Measurements from ENCODE around the gene ENTPD8.
"Not testable (repeated sequence)": the region's sequence is repeated elsewhere in the genome, so short reads cannot be mapped to it uniquely, and the experiment has no call there.

Gene ENTPD8

DNA sequence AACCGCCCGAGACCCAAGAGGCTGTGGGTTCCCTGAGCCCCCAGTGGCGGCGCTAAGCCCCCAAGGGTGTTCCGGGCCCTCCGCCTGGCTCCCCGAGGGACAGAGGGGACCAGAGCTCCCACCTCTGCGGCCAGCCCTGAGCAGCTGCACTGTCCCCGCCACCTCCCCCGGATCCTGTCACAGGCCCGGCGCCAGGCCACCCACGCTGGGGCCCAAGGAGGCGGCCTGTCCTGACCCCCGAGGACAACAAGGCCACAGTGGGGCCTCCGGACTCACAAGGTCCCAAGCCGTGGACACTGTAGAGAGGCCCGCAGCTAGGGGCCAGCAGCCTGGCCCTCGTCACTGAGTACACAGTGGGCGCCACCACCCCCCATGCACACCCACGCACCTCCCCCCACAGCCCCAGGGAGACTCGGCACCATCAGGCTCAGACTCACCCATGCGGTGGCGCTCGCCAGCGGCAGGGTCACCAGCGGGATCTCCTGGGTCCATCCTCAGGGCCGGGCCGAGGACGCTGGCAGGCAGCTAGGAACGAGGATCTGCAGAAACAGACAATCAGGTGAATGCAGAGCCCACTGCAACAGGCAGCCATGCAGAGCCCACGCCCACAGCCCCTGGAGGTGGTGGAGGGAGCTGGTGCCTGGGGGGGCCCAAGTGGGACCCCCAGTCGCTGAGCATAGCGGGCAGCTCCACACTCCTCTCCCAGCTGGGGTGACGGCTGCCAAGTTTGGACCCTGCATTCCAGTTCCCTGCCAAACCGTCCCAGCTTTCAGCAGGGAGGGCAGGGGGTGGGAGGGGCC, 46.1 kb downstream of the ENTPD8 start:
- no peak for DNase-seq

DNA sequence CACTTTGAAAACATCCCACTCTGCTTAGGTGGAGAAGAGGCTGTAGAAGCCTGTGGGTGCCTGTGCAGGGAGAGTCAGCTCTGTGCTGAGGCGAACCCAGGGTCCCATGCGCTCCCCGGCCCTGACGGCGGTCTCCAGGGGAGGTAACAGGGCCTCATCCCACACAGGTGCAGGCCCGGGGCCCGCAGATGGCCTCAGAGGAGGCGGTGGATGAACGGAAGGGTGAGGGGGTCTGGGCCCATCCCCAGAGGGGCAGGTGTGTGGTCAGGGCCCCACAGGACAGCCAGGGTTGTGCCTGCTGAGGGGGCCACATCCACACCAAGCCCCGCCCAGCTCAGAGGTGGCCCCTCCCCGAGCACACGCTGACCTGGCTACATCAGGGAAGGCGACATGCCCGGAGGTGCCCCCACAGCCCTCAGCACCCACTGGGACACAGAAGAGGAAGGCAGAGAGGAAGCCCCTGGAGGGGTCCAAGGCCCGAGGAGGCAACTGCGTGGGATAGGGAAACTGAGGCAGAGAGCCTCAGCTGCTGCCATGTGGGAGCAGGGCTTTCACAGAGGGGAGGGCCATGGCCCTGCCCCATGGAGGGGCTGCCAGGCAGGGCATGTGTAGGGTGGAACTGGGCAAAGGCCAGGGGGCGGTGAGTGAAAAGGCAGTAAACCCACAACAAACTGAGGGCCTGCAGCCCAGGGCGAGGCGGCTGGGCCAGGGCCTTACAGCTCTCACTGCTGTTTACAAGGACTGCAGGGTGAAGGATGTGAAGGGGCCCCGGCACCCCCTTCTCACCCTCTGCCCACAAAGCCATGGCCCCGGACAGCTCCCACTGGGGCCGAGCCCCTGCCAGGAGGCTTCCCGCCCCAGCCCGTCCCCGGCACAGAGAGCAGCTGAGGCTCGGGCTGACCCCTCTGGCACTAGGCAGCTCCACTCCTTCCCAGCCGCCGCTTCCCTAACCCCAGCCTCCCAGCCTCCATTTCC, 47.7 kb downstream of the ENTPD8 start:
- no peak for DNase-seq

DNA sequence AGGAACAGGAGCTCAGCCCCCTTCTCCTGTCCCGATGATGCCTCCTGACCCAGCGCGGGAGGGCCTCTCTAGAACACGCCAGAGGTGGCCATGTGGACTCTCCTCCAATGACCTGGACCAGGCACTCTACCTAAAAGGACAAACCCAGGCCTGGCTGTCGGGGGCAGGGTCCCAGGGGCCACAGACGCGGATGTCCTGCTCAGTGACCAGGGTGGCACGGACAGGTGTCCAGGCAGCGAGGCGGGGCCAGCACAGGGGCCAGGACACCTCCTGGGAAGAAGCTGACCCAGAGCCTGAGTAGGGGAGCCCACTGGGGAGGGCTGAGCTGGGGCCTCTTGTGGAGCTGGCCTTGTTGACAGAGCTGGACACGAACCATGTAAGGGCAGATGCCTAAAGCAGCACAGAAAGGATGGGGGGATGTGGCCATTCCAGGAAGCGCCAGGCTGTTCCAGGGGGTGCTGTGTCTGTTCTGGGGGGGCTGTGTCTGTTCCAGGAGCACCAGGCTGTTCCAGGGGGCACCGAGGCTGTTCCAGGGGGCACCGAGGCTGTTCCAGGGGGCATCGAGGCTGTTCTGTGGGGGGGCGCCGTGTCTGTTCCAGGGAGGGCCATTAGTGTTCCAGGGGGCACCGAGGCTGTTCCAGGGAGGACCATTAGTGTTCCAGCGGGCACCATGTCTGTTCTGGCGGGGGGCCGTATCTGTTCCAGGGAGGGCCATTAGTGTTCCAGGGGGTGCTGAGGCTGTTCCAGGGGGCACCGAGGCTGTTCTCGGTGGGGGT, 48.7 kb downstream of the ENTPD8 start:
- no peak for DNase-seq

DNA sequence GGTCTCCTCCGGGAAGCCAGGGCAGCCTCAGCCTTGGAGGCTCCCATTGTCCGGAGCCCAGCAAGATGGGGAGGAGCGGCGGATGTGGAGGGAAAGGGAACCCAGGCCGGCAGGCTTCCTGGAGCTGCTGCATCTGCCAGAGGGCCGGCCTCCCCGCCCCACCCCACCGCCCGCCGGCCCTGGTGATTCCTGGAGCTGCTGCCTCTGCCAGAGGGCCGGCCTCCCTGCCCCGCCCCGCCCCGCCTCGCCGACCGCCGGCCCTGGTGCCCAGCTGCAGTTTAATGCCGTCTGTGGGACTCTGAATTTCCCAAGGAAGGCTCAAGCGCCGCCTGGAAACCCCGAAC, 49.8 kb downstream of the ENTPD8 start:
- DNase-seq = no peak

DNA sequence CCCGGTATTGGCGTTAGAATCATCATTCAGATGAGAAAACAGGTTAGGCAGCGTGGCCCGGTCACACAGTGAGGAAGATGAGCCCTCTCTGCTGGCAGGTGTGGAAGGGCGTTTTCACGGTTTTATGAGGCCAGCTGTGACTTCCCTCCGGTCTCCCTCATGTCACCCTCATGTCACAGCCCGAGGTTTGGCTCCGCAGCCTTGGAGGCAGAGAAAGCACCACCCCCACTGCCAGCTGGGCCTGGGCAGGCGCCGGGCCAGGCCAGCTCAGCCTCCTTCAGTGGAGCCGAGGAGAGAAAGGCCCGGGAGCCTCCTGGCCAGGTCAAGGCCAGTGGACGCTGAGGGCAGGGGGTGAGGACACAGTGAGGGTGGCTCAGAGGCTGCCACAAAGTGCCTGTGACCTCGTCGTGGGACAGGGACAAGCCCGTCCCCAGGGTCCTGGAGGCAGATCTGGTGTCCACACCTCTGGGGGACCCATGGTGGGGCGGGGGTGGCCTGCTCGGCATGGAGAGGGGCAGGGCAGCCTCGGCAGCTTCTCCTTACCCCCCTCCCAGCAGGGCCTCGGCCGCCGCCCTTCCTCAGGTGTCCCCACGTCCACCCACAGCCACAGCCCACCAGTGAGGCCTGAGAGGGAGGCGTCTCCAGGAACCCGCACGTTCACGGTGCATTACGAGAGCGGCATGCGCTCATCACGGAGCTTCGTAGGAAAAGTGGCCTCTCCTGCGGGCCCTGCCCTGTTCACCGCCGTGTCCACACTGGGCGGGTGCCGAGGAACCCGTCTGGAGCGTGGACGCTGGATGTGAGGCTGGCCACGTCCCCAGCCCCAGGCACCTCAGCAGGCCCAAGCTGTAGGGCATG, 50.4 kb downstream of the ENTPD8 start:
- DNase-seq = peak in 22 of 51 donors; percentile 4 to 51 (median 18)

DNA sequence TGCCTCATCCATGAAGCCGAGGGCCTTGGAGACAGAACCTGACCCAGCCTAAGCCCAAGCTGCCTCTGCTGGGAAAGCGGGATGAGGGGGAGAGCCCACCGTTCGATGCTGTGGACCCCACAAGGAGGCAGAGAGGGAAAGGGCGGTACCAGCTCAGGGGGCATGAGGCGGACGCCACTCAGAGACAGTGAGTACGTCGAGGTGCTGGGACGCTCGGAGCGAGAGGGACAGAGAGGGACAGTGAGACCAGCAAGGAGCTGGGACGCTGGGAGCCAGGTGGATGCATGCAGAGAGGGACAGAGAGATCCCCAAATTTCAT, 51.8 kb downstream of the ENTPD8 start:
- no peak for DNase-seq

DNA sequence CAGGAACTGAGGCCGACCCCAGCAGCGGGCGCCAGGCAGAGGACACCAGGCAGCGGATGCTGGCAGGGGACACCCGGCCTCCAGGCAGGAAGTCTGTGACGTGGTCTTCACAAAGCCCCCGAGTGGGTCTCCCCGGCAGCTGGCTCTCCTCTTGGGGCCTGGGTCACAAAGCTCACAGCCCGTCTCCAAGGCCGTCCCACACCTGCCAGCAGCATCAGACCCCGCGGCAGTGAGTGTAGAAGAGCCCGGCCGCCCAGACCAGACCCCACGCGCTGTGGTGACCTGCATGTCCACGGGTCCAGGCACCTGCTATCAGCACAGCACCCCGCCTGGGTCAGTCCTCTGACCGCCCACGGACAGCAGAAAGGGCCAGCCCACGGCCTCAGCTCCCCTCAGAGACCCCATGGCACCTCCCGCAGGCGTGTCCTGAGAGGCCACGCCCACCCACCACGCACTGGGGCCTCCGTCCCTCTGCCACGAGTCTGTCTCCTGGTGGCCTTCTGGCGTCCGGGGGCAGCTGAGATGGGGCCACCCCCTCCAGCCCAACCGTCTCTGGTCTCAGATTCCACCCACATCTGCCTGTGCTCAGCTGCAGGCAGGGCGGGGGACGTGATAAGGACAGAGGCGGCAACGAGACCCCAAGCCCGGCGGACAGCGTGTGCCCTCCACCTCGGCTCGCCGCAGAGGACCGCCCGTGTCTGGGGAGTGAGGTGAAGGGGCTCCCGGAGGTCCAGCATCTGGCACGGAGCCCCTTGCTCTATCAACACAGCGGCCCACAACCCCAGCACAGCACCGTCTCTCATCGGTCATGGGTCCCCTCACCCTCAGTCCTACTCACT, 52.3 kb downstream of the ENTPD8 start:
- DNase-seq = no peak

DNA sequence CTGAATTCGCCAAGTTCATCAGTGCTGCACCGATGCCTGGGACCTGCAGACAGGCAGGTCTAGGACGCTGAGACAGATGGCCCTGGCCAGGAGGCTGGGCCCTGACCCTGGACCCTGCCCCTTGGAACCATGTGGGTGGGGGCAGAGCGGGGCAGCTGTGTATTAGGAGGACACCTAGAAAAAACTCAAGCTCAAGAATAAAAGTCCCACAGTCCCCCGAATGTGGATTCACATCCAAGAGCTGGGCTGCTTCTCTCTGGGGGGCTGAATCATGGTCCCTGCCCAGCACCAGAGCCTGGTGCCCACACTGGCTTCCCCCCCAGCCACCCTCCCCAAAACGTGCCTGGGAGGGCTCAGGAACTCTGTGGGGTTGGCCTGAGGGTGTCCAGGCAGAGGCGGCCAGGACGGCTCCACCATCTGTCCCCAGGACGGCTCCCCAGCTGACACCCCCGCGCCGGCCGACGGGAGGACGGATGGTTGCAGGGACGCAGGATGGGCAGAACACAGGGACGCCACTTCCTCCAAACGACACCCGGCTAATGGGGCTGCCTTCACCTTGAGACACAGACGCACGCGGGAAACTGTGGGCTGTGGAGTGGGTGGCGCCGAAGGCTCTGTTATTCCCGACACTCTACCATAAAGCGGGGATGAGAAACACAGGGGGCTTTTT, 53.1 kb downstream of the ENTPD8 start:
- DNase-seq = no peak

DNA sequence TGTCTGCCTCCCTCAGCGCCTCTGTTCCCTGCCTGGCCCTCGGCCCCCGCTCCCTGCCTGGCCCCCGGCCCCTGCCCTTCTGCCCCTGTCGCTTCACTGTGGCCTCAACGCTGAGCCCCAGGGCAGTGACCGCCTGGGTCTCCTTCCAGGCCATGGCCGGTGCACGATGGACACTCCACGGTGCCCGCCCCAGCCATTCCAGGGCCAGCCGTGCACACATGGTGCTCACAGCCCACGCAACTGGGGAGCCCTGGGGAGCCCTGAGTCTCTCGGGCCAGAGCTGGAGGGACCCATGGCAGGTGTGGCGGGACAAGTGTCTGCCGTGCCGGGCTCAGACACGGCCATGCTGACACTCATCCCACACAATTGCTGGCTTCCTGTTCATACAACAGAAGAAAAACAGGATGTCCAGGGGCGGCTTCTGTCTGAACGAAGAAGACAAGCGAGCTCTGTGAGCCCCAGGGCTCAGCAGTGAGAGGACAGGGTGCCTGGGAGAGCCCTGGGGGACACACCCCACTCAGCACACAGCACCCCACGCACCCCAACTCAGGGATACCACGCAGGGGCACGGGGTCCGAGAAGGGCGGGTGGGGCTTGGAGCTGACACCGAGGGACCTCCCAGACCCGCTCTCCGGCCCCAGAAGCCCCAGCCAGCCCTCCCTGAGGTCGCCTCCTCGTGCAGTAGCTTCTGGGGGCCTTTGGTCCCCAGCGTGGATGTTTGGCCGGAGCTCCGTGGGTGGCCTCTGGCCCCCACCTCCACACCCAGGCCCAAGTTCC, 53.9 kb downstream of the ENTPD8 start:
- no peak for DNase-seq

DNA sequence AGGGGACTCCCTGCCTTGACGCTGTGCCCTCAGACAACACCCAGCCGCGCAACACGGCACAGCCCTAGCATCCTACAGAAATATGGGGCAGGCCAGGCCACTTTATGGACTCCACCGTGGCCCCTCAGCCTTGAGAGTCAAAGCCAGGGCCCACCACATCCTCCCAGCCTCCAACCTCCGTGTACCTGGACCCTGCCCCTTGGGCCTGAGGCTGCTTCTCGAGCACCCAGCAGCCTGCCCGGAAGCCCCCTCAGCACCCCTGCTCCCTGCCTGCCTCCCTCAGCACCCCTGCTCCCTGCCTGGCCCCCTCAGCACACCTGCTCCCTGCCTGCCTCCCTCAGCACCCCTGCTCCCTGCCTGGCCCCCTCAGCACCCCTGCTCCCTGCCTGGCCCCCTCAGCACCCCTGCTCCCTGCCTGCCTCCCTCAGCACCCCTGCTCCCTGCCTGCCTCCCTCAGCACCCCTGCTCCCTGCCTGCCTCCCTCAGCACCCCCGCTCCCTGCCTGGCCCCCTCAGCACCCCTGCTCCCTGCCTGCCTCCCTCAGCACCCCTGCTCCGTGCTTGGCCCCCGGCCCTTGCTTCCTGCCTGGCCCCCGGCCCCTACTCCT, 54.5 kb downstream of the ENTPD8 start:
- not testable (repeated sequence) for DNase-seq

DNA sequence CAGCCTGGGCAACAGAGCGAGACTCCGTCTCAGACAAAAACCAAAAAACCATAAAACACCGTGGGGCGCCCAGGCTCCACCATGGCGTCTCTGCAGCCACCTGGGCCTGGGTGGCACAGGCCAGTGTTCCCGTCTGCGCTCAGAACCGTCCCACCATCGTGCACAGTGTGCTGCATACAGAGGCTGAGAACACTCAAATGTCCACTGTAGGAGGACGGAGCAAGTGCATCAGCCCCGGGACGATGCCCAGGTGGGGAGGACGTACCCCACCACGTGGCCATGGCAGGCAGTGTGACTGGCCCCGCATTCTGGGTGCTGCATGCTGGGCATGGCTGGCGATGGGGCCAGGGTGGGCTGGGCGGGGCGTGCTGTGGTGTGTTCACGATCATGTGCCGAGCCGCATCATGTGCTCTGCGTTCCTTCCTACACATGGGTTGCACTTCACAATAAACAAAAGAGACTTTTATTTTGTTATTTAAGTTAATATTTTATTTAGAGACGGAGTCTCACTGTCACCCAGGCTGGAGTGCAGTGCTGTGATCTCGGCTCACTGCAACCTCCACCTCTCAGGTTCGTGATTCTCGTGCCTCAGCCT, 56.0 kb downstream of the ENTPD8 start:
- no peak for DNase-seq
